Trophoblast cell (in vitro differentiated cells and primary cell): ENCODE data around the gene CSPG4.

Source experiments
- DNase-seq, 2 donors: peaks; one replicate each; pipeline ENCODE4 v3.0.0-alpha.2; 2016
- H2AFZ ChIP-seq: 2 replicates; pipeline ENCODE4 v1.6.1; 2013; ENCODE audit warnings: low read length, moderate library complexity, mild to moderate bottlenecking; ENCODE audit not compliant: insufficient read depth, poor library complexity
- H2AK5ac ChIP-seq: 2 replicates; pipeline ENCODE4 v1.6.1; 2013; ENCODE audit warnings: mild to moderate bottlenecking, low read length
- H2BK120ac ChIP-seq: 2 replicates; pipeline ENCODE4 v1.6.1; 2013; ENCODE audit warnings: low read length, mild to moderate bottlenecking, moderate library complexity; ENCODE audit not compliant: insufficient read depth, poor library complexity
- H2BK12ac ChIP-seq: 2 replicates; pipeline ENCODE4 v1.6.1; 2013; ENCODE audit warnings: mild to moderate bottlenecking, low read length, moderate library complexity
- H2BK5ac ChIP-seq: 2 replicates; pipeline ENCODE4 v1.6.1; 2013; ENCODE audit warnings: low read length, low read depth, moderate library complexity, mild to moderate bottlenecking; ENCODE audit not compliant: poor library complexity
- H3K14ac ChIP-seq: 2 replicates; pipeline ENCODE4 v1.6.1; 2013; ENCODE audit warnings: mild to moderate bottlenecking, low read length
- H3K18ac ChIP-seq: 2 replicates; pipeline ENCODE4 v1.6.1; 2013; ENCODE audit warnings: mild to moderate bottlenecking, low read length
- H3K23ac ChIP-seq: 2 replicates; pipeline ENCODE4 v1.6.1; 2013; ENCODE audit warnings: low read length
- H3K27ac ChIP-seq: 2 replicates; pipeline ENCODE4 v1.5.1; 2013; ENCODE audit warnings: low read depth, mild to moderate bottlenecking, inconsistent platforms, low read length, moderate library complexity
- H3K27me3 ChIP-seq: 2 replicates; pipeline ENCODE4 v1.6.1; 2013; ENCODE audit warnings: inconsistent platforms, mild to moderate bottlenecking, low read length, moderate library complexity; ENCODE audit not compliant: insufficient read depth
- H3K36me3 ChIP-seq, 2 experiments: 1 replicate in 1 of 2; 2 replicates in 1 of 2; pipeline ENCODE4 v1.6.1; 2013; ENCODE audit warnings: low read length in 2 of 2, mild to moderate bottlenecking in 2 of 2, moderate library complexity in 1 of 2; ENCODE audit not compliant: insufficient read depth in 2 of 2, control insufficient read depth in 1 of 2
- H3K4ac ChIP-seq: 2 replicates; pipeline ENCODE4 v1.6.1; 2013; ENCODE audit warnings: low read depth, mild to moderate bottlenecking, low read length, moderate library complexity
- H3K4me1 ChIP-seq, 2 experiments: 1 replicate in 1 of 2; 2 replicates in 1 of 2; pipeline ENCODE4 v1.6.1; 2013; ENCODE audit warnings: low read length in 2 of 2, mild to moderate bottlenecking in 2 of 2, moderate library complexity in 1 of 2; ENCODE audit not compliant: insufficient read depth in 2 of 2, control insufficient read depth in 1 of 2
- H3K4me2 ChIP-seq: 2 replicates; pipeline ENCODE4 v1.6.1; 2013; ENCODE audit warnings: inconsistent platforms, mild to moderate bottlenecking, low read length, moderate library complexity
- H3K4me3 ChIP-seq: 2 replicates; pipeline ENCODE4 v1.5.1; 2013; ENCODE audit warnings: mild to moderate bottlenecking, low read depth, low read length, inconsistent platforms
- H3K79me1 ChIP-seq: one replicate; pipeline ENCODE4 v1.6.1; 2013; ENCODE audit warnings: low read length
- H3K79me2 ChIP-seq: 2 replicates; pipeline ENCODE4 v1.6.1; 2013; ENCODE audit warnings: low read length, mild to moderate bottlenecking; ENCODE audit not compliant: control insufficient read depth, insufficient read depth, poor library complexity
- H3K9ac ChIP-seq: 2 replicates; pipeline ENCODE4 v1.6.1; 2013; ENCODE audit warnings: mild to moderate bottlenecking, low read length
- H3K9me3 ChIP-seq: 2 replicates; pipeline ENCODE4 v1.6.1; 2013; ENCODE audit warnings: low read depth, mild to moderate bottlenecking, control low read depth, inconsistent platforms, low read length; ENCODE audit not compliant: insufficient read depth
- H4K12ac ChIP-seq: 2 replicates; pipeline ENCODE4 v1.6.1; 2013; ENCODE audit warnings: low read depth, mild to moderate bottlenecking, low read length, moderate library complexity
- H4K8ac ChIP-seq: 2 replicates; pipeline ENCODE4 v1.6.1; 2013; ENCODE audit warnings: low read depth, mild to moderate bottlenecking, low read length, moderate library complexity
- H4K91ac ChIP-seq: one replicate; pipeline ENCODE4 v1.6.1; 2013; ENCODE audit warnings: low read depth, mild to moderate bottlenecking, low read length, moderate library complexity
- WGBS: extraction: QIAGEN DNeasy Blood & Tissue Kit; methylation state at CpG from one replicate; pipeline ENCODE4 v1.1.7; 2013; ENCODE audit warnings: missing lambda C conversion rate; ENCODE audit not compliant: insufficient read length, insufficient coverage; ENCODE audit errors: extremely low coverage; 5-methylcytosine and 5-hydroxymethylcytosine counted together

CSPG4 gene

GRCh38 chr15:75725719-75726607 lies 13.3 kb upstream of the CSPG4 start:
- no peak overlapping the region for H2BK120ac ChIP-seq
- no peaks in the 10 kb centered on the region for H3K27me3 ChIP-seq
- H2BK12ac ChIP-seq = no peak overlapping the region
- no peak overlapping the region for H3K14ac ChIP-seq
- H2BK5ac ChIP-seq = no peak overlapping the region
- no peak overlapping the region for H4K12ac ChIP-seq
- no peaks in the 10 kb centered on the region for H3K79me2 ChIP-seq
- H4K91ac ChIP-seq = no peak overlapping the region
- no peak overlapping the region for H2AK5ac ChIP-seq
- no peak overlapping the region for H3K27ac ChIP-seq
- H3K79me1 ChIP-seq = peaks cover 7% of the 10 kb centered on the region
- no peak overlapping the region for H3K23ac ChIP-seq
- WGBS = no CpG with 5 or more reads among the region's 11 CpGs
- H3K4me2 ChIP-seq = no peak overlapping the region
- no peak overlapping the region for H3K18ac ChIP-seq
- H3K4me3 ChIP-seq = no peak overlapping the region
- no peak overlapping the region for H2AFZ ChIP-seq
- no peak overlapping the region for H4K8ac ChIP-seq
- no peak overlapping the region for H3K9ac ChIP-seq
- no peaks in the 10 kb centered on the region for H3K36me3 ChIP-seq
- no peaks in the 10 kb centered on the region for H3K9me3 ChIP-seq
- peaks cover 8 to 19% of the 10 kb centered on the region in 2 experiments for H3K4me1 ChIP-seq
- DNase-seq = peak; percentile 24 to 68
- no peak overlapping the region for H3K4ac ChIP-seq

DNA sequence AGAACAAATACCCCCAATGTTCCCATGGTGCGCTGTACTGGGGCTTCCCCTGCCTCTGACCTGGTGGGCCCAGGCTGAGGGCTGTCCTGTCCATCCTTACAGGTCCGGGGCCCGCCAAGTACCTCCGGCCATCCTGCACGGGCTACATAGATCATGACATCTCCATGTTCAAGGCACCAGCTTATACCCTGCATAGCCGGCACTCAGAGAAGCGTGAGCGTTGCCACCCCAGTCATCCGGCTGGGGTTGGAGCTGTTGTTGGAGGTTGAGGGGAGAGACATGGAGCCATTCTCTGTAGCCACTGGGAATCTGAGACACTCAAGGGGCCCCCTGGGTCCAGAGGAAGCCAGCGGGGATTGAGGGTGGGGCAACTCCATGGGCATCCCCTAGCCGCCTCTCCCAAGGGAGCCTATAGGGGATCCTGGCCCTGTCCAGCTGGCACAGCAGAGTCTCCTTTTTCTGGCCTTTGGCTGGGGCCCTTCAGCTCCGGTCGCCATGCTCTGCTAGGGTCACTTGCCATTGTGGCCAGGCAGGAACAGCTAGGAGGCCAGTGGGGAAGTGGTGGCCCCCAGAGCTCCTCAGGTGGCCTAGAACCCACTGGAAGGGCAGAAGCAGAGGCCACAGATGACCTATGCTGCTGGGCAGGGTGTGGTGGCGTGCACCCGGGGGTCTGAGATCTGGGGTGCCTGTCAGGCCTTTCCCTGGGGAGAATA lies 12.5 kb upstream of the CSPG4 start:
- Histone ChIP-seq H2AFZ (no peak overlapping the region), H4K91ac (no peak overlapping the region), H3K4ac (no peak overlapping the region), H3K23ac (no peak overlapping the region), H3K36me3 (no peaks in the 10 kb centered on the region), H3K4me3 (no peak overlapping the region), H2AK5ac (no peak overlapping the region), H2BK12ac (no peak overlapping the region), H3K18ac (no peak overlapping the region), H3K9me3 (no peaks in the 10 kb centered on the region), H3K4me1 (peaks cover 8 to 19% of the 10 kb centered on the region in 2 experiments), H2BK5ac (no peak overlapping the region), H3K27me3 (no peaks in the 10 kb centered on the region), H3K4me2 (no peak overlapping the region), H3K9ac (no peak overlapping the region), H3K27ac (no peak overlapping the region), H3K14ac (no peak overlapping the region), H3K79me1 (peaks cover 7% of the 10 kb centered on the region), H4K8ac (no peak overlapping the region), H4K12ac (no peak overlapping the region), H3K79me2 (no peaks in the 10 kb centered on the region), H2BK120ac (no peak overlapping the region)
- WGBS = no CpG with 5 or more reads among the region's 15 CpGs
- DNase-seq = no peak

DNA sequence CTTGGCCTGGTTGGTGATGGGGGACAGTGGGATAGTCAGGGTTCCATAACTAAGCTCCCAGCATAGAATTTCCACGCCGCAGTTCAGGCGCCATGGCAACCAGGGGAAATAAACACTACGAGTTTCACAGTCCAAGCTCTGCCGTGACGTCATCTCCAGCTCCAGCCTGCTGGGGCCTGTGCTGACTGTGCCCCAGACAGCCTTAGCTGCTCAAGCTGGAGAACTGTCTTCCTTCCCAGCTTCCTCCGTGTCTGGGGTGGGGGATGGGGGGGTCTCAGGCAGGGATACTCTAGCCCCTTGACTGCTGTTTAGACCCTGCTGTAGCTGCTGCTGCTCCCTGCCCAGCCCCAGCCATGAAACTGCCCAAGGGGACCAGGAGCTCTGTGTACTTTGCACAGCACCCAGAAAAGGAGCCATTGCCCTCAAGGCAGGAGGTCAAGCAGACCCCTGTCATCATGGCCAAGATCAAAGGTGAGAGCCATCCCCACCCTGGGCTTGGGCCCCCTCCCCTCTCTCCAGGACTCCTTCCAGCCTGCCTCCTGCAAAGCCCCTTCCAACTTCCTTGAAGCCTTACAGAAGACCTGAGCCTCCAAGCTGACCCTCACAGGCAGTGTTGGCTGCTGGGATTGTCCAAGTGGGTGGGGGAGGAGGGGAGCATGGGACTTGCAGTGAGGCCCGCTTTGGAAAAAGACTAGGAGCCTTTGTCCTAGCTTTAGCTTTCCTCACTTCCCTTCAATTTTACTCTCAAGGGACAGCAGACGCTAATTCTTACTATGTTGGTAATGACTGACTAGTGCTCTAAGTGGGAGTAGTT lies 11.4 kb upstream of the CSPG4 start:
- H2BK5ac ChIP-seq = no peak overlapping the region
- no peak overlapping the region for H3K4me3 ChIP-seq
- H2BK12ac ChIP-seq = peak overlapping the region; percentile 45
- H3K14ac ChIP-seq = peak overlapping the region; percentile 42
- H3K79me1 ChIP-seq = peaks cover 7% of the 10 kb centered on the region
- H2BK120ac ChIP-seq = peak overlapping the region; percentile 55
- peak overlapping the region; percentile 83 for H4K8ac ChIP-seq
- no peaks in the 10 kb centered on the region for H3K79me2 ChIP-seq
- no peak overlapping the region for H3K18ac ChIP-seq
- peak overlapping the region; percentile 64 for H4K91ac ChIP-seq
- peak overlapping the region; percentile 73 for H2AFZ ChIP-seq
- H3K23ac ChIP-seq = no peak overlapping the region
- no peak overlapping the region for H2AK5ac ChIP-seq
- no peak overlapping the region for H3K9ac ChIP-seq
- no peaks in the 10 kb centered on the region for H3K27me3 ChIP-seq
- peak; percentile 86 to 93 for DNase-seq
- peak overlapping the region; percentile 13 for H3K4me2 ChIP-seq
- no peaks in the 10 kb centered on the region for H3K9me3 ChIP-seq
- peak overlapping the region; percentile 22 for H3K27ac ChIP-seq
- WGBS = no CpG with 5 or more reads among the region's 9 CpGs
- H4K12ac ChIP-seq = no peak overlapping the region
- peaks cover 8 to 19% of the 10 kb centered on the region in 2 experiments for H3K4me1 ChIP-seq
- H3K4ac ChIP-seq = no peak overlapping the region
- no peaks in the 10 kb centered on the region for H3K36me3 ChIP-seq

- Histone ChIP-seq H2AK5ac (peak overlapping the region; percentile 8), H3K18ac (no peak overlapping the region)
- DNase-seq = peak in 1 of 2 donors; percentile 41
These were observed 10.7 kb upstream of the CSPG4 start for GRCh38 chr15:75723171-75723846.

More at GRCh38 chr15:75723171-75723846, 10.7 kb upstream of the CSPG4 start:
- Histone ChIP-seq H2BK5ac (no peak overlapping the region), H2BK120ac (peak overlapping the region; percentile 28), H3K79me1 (peaks cover 7% of the 10 kb centered on the region), H3K4ac (no peak overlapping the region), H3K27me3 (no peaks in the 10 kb centered on the region), H4K91ac (peak overlapping the region; percentile 64), H3K4me3 (no peak overlapping the region), H3K23ac (no peak overlapping the region), H3K79me2 (no peaks in the 10 kb centered on the region), H3K27ac (no peak overlapping the region), H3K4me2 (peak overlapping the region; percentile 13), H3K14ac (peak overlapping the region; percentile 9), H2AFZ (peak overlapping the region; percentile 72), H2BK12ac (peak overlapping the region; percentile 45), H3K9ac (no peak overlapping the region), H3K36me3 (no peaks in the 10 kb centered on the region), H4K8ac (no peak overlapping the region), H3K9me3 (no peaks in the 10 kb centered on the region), H4K12ac (no peak overlapping the region), H3K4me1 (peaks cover 8 to 19% of the 10 kb centered on the region in 2 experiments)
- no CpG with 5 or more reads among the region's 8 CpGs for WGBS
